Stimulated activated CD4-positive, alpha-beta T cell treated with anti-CD3 and anti-CD28 coated beads, Interleukin-4, amount 100 ng/mL, for 48 hours (primary cell): ENCODE data around the gene C14orf180.
"Not testable (repeated sequence)": the region's sequence is repeated elsewhere in the genome, so short reads cannot be mapped to it uniquely, and the experiment has no call there.

ENCODE experiments used
- DNase-seq, 2 donors: peaks; one replicate each; pipeline ENCODE4 v3.0.0-alpha.2; 2020; ENCODE audit warnings: low read depth in 2 of 2

The C14orf180 gene

DNA sequence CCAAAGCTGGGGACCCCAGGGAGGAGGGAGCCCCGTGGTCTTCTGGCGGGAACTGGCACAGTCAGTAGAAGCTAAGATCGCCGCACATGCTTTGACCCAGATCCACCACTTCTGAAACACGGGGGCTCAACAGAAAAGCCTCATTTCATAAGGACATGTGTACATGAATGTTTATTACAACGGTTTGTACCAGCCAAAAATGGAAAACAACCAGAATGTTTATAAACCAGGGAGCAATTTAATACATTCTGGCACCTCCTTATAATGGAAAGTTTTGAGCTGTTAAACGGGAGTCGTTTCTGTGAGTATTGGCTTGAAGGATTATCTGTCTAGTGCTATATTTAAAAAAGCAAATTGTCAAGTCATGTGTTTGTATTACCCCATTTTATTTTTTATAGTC lies 32.3 kb downstream of the C14orf180 start:
- no peak for DNase-seq

DNA sequence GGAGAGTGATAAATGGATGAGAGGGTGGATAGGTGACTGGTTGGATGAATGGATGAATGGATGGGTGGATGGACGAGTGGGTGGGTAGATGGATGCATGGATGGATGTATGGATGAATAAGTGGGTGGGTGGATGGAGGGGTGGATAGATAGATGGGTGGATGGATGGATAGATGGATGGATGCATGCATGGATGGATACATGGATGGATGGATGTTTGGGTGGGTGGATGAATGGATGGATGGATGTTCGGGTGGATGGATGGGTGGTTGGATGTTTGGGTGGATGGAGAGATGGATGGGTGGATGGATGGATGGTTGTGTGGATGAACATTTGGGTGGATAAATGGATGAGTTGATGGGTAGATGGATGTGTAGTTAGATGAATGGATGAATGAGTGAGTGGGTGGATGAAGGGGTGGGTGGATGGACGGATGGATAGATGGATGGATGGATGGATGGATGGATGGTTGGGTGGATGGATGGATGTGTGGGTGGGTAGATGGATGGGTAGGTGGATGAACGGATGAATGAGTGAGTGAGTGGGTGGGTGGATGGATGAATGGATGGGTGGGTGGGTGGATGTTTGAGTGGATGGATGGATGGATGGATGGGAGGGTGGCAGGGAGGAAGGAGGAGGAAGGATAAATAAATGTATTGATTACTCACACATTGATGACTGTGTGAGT lies 34.7 kb downstream of the C14orf180 start:
- DNase-seq, result no peak

DNA sequence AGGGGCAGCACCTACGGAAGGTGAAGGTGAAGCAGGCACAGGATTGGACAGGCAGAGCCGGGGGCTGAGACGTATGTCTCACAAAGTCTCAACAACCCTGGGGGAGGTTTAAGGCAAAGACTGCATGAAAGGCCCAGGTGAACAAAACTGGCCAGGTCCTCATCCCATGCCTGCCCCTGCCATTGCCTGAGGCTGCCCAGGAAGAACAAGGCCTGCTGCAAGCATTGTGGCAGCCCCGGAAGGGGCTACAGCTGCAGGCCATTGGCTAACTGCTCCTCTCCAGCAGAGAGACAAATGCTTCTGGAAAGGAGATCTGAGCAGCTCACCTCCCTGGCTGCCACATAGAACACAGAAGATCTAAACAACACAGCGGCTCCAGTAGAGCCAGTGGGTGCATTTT lies 45.4 kb downstream of the C14orf180 start:
- DNase-seq, result no peak

DNA sequence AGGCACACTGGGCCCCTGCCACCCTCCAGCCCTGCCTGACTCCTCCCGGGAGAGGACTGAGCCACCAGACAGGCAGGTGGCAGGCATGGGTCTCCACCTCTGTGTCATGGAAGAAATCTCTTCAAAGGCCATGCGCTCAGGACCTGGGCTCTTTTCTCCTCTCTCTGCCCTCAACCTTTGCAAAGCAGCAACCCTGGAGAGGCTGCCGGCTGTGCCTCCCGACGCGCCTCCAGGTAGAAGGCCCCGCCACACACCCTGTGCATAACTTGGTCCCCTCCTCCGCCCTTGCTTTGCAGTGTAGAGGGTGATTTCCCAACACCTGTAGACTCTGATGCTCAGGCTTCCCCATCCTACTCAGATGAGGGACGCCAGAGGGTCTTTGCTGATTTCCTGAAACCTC lies 53.2 kb downstream of the C14orf180 start:
- no peak for DNase-seq

DNA sequence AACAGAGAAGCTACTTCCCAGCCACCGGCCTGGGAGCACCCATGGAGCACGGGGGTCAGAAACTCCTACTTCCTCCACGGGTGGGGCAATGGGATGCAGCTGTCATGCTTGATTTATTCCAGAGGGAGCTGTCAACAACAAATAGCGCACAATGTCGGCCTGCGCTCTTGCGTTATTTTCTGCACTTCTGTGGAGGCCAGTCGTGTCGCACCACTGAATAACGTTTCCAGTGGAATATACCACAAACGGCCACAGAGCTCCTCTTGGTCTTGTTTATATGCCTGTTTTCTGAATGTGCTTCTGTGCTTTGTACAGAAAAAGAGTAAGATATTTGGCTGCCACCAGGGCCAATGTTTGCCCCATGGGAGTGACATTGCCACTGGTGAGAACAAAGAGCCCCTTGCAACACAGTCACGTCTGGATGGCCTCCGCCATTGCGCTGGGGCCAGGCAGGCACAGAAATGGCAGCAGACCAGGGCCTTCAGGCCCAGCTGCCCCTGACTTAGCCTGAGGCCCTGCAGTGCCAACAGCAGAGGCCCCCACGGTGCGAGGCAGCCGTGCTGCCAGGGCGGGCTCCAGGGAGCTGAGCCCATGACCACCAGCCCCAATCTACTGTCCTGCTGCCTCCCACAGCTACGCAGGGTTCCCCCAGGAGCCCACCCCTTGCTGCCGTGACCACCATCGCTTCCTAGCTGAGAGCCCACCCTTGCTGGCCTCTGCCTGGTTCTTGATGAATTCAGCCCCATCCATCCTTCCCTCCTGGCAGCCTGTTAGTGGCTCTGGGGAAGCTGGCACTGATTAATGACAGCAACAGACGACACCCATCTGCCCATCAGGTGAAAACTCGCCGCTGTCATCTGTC lies 53.9 kb downstream of the C14orf180 start:
- no peak for DNase-seq

DNA sequence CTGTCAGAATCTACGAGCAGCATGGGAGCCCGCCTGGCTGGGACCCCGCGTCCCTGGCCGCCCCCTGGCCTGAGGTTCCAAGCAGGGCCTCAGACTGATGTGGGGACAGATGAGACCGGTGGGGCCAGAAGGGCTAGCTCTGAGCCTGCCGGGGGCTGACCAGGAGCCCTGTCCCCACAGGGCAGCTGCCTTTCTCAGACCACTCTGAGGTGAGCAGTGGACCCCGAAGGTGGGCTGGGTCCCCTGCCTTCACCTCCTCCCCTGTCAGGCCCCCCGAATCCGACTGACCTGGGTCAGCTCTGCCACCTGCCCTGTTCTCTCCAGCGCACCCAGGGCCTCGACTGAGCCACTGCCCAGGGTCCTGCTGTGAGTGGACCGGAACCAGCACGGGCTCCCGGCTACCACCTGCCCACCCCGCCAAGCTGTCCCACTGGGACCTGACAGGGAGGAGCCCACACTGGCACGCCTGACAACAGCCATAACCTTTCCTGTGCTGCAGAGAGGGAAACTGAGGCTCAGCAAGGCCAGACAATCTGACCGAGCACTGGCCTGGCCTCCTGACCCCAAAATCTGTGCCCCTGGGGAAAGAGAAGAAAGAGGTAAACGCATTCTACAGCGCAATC lies 54.7 kb downstream of the C14orf180 start:
- no peak for DNase-seq

DNA sequence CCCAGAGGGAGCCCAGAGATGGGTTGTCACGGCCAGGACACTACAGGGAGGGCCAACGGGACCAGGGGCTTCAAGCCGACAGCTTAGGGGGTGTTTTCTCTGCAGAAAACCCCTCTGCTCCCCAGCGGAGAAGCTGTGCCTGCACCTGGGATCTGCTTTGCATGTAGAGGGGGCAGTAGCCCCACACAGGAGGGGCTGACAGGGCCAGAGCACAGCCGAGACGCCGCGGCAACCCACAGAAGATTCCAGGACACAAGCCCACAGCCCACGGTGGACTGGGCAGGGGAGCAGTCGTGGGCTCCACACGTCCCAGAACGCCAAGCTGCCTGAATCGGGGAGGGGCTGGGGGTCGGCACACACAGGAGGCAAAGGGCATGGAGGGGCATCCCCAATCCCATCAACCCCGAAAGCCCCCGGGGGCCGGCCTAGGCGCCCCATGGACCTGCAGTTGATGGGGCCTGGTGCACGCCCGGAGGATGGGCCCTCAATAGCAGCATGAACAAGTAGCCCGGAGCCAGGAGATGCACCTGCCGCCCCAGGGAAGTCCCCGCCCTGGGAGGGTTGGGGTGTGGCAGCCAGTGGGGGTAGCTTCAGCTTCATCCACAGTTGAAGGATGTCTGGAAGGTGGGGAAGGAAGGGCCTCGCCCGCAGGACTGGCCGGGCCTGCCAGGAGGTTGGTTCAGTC lies 55.5 kb downstream of the C14orf180 start:
- DNase-seq, result no peak

DNA sequence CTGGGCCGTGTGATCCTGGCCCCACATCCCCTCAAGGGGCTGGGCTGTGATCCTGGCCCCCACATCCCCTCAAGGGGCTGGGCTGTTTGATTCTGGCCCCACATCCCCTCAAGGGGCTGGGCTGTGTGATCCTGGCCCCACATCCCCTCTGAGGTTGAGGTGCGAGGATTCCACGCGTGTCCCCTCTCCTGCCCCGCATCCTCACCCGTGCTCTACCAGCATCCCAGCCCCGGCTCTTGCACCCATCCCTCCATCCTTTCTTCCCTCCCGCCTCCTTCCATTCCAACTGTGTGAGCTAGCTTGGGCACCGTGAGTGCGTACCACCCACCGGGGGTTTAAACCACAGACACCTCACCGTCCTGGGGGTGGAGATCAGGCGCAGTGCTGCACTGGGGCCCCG lies 56.2 kb downstream of the C14orf180 start:
- no peak for DNase-seq

DNA sequence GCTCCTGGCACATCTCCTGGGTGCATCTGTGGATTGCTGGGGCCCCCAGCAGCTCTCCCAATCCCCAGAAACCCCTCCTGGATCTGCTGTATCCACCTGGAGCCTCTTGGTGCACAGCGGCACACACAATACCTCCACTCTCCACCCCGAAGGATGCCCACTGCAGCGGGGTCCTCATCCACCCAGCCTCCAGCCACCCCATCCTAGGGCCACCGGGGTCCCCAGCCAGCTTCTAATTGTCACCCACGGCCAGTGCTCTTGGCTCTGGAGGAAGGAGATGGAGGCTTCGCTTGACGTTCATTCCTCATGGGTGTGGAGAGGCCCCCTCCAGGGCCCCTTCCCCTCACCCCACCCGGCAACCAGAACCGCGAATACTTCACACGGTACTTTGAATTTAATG lies 56.6 kb downstream of the C14orf180 start:
- no peak for DNase-seq

DNA sequence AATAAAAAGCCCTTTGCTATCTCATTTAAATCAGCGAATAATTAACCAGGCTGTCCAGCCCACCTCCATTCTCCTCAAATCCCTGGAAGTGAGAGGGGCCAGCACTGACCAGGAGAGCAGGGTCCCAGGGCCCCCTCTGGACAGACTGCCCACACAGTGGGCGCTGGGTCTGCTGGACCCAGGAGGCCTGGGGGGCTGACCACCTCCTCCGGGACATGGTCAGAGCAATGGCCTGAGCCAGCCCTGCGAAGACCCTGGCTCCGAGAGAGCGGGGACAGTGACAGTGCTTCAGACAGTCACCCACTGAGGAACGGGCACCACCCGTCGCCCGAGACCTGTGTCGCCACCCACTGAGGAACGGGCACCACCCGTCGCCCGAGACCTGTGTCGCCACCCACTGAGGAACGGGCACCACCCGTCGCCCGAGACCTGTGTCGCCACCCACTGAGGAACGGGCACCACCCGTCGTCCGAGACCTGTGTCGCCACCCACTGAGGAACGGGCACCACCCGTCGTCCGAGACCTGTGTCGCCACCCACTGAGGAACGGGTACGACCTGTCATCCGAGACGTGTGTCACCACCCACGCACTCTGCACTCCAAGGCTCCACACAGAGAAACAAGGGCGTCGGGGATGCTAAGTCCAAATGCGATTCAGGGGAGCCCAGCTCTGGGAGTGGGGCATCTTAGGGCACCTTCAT lies 57.4 kb downstream of the C14orf180 start:
- DNase-seq, result not testable (repeated sequence)

DNA sequence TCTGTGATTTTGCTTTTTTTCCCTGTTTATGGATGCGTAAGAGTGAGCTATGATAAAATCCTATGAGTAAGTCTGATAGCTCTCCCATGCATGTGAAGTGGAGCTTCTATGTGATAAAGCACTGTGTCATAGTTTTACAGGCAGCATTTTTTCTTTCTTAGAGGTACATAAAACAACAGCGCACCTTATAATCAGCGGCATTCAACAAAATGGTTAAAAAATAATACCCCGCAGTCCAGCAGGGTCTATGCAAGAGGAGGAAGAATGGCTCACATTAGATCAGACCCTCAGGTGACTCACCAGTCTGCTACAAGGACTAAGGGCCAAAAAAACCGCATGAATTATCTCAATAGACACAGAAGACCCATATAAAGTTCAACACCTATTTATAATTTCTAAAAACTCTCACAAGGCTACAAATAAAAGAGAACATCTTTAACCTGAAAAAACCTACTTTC lies 58.0 kb downstream of the C14orf180 start:
- DNase-seq, result no peak

DNA sequence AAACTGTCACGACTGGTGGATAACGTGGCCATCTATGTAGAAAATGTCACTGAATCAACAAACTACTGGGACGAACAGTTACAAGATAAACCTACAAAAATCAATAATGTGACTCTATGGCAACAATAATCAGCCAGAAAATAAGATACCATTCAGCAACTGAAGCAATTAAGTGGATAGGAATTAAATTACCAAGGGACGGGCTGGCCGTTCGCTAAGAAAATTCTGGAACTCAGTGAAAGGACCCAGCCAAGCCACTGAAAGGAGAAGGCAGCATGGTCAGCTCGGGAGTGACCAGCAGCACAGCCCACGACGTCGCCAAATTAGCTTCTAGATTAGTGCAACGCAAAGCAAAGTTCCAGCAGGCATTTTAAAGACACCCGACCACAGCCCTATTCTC lies 58.6 kb downstream of the C14orf180 start:
- no peak for DNase-seq

DNA sequence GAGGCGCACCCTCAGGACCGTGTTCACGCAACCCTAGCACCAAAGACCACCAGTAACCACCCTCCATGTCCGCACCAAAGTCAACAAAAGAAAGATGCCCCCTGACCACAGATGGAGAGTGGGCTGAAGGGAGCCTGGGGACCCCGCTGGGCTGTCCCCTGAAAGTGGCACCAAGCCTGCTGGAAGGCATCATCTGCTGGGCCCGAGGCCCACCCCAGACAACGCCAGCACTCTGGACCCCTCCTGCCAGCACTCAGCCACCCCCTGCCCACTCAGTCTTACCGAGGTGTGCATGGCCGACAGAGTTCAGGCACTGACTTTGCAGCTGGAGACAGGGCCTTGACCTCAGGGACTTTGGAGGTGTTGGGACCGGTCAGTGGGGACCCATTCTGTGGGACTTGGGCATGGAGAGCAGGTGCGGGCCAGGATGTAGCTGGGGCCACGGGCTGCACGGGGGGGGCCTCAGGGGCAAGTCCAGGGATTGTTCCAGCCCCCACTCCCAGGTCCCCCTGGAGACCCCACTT lies 59.4 kb downstream of the C14orf180 start:
- no peak for DNase-seq

DNA sequence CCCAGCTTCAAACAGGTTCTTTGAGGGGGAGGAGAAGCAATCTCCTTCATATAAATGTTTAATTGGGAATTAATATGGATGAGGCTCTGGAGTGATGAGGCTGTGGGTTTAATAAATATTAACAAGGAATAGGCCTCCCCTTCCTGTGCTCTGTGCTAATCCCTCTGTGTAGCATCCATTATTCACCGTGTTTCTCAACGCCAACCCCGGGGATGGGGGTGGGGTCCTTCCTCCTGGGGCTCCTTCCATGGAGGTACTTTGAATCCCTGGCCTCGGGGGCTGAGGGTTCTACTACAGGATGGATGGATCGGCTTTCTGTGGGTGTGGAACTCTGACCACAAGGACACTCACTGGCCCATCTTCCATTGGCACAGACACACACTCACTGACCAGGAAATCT lies 59.9 kb downstream of the C14orf180 start:
- no peak for DNase-seq
